GM10248 (cell line): ENCODE results near the gene SLC13A5.

Experiments used
- CTCF ChIA-PET: fragments of 300-600 bp; sonication (Branson Sonifier 250); formaldehyde crosslinking; extraction: SDS; loops from one replicate; lab custom pipeline; 2021; ENCODE audit warnings: antibody characterized with exemption; lab: Yijun Ruan, JAX
- POLR2A ChIA-PET: fragments of 350-650 bp; sonication (Branson Sonifier 250); formaldehyde crosslinking; extraction: SDS; loops from one replicate; lab custom pipeline; 2020; ENCODE audit warnings: antibody characterized with exemption; lab: Yijun Ruan, JAX
- DNase-seq: peaks from one replicate; pipeline ENCODE4 v3.0.0; 2012; ENCODE audit errors: extremely low spot score
- TF ChIP-seq, protein P1 (sequence below): IDR thresholded peaks from 2 replicates; pipeline ENCODE4 v1.5.1; 2012; ENCODE audit warnings: mild to moderate bottlenecking, low read depth; ENCODE audit errors: extremely low read depth, missing control alignments, control extremely low read depth

The SLC13A5 gene

DNA sequence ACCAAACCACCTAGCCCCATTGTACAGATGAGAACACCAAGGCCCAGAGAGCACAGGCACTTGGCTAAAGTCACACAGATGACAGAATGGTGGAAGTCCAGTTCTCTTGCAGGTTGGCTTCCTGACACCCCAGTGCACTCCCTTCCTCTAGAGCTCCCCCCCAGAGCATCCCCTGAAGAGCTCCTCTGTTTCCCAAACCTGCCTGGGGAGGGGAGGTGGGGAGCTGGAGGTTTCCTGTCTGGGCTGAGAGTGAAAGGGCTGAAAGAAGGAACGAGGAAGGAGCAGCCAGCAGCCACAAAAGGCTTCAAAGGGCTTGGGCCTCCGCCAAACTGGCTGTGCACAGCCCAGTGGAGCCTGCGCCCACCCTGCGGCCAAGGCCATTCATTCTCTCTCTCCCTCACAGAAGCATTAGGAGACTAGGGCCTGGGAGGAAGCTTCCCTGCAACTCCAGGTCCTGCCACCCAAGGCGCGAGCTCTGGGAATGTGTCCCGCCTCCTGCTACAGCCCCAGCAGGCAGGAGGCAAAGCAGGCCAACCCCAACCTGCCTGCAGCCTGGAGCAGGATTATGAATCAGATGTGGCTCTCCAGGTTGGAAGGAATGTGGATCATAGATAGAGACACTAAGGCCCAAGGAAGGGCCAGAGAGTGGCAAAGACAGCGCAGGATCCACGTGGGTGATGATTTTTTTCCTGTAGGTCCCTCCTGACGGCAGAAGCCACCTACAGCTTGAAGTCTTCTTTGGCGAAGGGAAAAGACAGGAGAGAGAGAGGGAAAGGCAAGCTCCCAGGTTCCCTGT is 913 bp downstream of the SLC13A5 start:
- TF ChIP-seq, protein P1, sequence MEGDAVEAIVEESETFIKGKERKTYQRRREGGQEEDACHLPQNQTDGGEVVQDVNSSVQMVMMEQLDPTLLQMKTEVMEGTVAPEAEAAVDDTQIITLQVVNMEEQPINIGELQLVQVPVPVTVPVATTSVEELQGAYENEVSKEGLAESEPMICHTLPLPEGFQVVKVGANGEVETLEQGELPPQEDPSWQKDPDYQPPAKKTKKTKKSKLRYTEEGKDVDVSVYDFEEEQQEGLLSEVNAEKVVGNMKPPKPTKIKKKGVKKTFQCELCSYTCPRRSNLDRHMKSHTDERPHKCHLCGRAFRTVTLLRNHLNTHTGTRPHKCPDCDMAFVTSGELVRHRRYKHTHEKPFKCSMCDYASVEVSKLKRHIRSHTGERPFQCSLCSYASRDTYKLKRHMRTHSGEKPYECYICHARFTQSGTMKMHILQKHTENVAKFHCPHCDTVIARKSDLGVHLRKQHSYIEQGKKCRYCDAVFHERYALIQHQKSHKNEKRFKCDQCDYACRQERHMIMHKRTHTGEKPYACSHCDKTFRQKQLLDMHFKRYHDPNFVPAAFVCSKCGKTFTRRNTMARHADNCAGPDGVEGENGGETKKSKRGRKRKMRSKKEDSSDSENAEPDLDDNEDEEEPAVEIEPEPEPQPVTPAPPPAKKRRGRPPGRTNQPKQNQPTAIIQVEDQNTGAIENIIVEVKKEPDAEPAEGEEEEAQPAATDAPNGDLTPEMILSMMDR: no peak
- no peak for DNase-seq
- POLR2A ChIA-PET: interaction anchor here (0.6 kb wide), 1 partner anchor 60 kb away, joined by 9 read pairs; no protein-coding TSS in a partner anchor
- CTCF ChIA-PET: interaction anchor here (0.9 kb wide), 1 partner anchor 10 kb away, joined by 3 read pairs; no protein-coding TSS in a partner anchor

- DNase-seq: no peak
- CTCF ChIA-PET: no interaction called here
- POLR2A ChIA-PET: interaction anchor here (0.6 kb wide), 1 partner anchor 60 kb away, joined by 9 read pairs; no protein-coding TSS in a partner anchor
- TF ChIP-seq, protein P1: no peak
These were observed 1.5 kb downstream of the SLC13A5 start for GRCh38 chr17:6711681-6712057.

- POLR2A ChIA-PET: no interaction called here
- no peak for DNase-seq
- CTCF ChIA-PET: no interaction called here
- TF ChIP-seq, protein P1: no peak
These were observed 2.0 kb downstream of the SLC13A5 start for GRCh38 chr17:6711081-6711674.

DNA sequence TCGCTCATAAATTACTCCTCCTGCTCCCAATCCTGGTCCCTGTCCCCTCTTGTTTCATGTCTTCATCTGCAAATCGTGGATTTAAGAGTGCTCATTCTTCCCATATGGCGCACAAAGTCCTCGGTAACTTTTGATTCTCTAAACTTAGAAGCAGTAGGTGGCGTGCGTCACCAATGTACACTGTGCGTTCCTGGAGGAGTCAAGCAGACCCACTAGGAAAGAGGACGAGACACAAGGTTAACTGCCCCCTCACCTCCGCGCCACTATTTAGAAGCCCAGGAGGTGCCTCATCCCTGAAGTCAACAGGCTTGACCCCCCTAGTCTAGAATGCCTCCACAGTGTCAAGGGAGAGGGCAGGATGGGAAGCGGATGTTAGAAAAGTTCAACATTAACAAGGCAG is 2.9 kb downstream of the SLC13A5 start:
- CTCF ChIA-PET: no interaction called here
- no peak for DNase-seq
- POLR2A ChIA-PET: no interaction called here
- TF ChIP-seq, protein P1: no peak

DNA sequence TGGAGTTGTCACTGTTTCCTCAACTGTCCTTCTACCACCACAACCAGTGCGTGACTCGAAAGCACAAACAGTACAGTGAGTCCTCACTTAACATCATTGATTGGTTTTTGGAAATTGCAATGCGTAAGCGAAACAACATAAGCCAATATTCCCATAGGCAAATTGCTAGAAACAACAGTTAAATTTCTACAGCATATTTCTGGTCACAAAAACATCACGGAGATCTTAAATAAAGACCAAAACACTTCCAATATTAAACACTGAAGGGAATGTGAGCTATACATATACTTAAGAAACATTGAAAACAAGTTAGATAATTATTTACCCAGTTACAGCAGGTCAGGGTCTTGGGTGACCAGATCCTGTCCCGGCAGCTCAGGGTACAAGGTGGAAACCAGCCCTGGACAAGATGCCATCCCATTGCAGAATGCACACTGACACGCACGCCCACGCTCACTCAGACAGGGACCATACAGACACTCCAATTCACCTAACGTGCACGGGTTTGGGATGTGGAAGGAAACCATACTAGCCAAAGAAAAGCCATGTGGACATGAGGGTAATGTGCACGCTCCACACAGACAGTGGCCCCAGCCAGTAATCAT is 4.7 kb downstream of the SLC13A5 start:
- CTCF ChIA-PET: no interaction called here
- POLR2A ChIA-PET: interaction anchor here (0.5 kb wide), 1 partner anchor 162 kb away, joined by 3 read pairs; no protein-coding TSS in a partner anchor
- no peak for DNase-seq
- TF ChIP-seq, protein P1: no peak

DNA sequence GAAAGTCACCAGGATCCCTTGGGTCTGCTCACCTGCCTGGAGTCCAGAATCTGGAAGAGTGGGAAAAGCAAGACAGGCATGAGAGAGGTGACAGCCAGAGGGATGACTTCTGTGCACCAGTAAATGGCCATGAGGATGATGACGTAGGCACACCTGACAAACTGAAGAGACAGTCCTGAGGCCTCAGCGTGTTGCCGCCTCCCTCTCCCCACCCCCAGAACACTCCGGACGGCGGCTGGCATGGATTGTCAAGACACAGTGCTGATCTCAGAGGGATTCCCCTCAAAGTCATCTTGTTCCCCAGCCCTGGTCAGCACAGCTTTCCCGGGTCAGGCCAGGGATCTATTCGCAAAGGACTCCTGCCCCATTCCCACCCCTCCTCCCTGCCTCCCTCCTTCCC is 6.2 kb downstream of the SLC13A5 start:
- no peak for DNase-seq
- TF ChIP-seq, protein P1: no peak
- ChIA-PET CTCF (no interaction called here), POLR2A (no interaction called here)
